Measurements from ENCODE around the gene OPHN1.

The OPHN1 gene

DNA sequence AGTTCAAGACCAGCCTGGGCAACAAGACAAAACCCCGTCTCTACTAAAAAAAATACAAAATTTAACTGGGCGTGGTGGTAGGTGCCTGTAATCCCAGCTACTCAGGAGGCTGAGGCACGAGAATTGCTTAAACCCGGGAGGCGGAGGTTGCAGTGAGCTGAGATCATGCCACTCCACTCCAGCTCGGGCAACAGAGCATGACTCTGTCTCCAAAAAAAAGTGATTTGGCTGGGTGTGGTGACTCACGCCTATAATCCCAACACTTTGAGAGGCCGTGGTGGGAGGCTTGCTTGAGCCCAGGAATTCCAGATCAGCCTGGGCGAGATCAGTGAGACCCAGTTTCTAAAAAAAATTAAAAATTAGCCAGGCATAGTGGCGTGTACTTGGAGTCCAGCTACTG is 4.1 kb downstream of the OPHN1 start:
- H3K4me3 ChIP-seq (ENCODE audit: control insufficient read depth, low read depth, low read length), result no peak overlapping the region
- DNase-seq (ENCODE audit: low read depth), result no peak
- TF ChIP-seq, protein P1, sequence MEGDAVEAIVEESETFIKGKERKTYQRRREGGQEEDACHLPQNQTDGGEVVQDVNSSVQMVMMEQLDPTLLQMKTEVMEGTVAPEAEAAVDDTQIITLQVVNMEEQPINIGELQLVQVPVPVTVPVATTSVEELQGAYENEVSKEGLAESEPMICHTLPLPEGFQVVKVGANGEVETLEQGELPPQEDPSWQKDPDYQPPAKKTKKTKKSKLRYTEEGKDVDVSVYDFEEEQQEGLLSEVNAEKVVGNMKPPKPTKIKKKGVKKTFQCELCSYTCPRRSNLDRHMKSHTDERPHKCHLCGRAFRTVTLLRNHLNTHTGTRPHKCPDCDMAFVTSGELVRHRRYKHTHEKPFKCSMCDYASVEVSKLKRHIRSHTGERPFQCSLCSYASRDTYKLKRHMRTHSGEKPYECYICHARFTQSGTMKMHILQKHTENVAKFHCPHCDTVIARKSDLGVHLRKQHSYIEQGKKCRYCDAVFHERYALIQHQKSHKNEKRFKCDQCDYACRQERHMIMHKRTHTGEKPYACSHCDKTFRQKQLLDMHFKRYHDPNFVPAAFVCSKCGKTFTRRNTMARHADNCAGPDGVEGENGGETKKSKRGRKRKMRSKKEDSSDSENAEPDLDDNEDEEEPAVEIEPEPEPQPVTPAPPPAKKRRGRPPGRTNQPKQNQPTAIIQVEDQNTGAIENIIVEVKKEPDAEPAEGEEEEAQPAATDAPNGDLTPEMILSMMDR (IDR thresholded peaks at IDR 0.05; ENCODE audit: control insufficient read depth, insufficient read depth, low read depth, low read length, missing control alignments), result no peak

GRCh38 chrX:68428431-68428830 is 4.9 kb downstream of the OPHN1 start:
- no peak overlapping the region for H3K4me3 ChIP-seq (ENCODE audit: control insufficient read depth, low read depth, low read length)
- TF ChIP-seq, protein P1 (IDR thresholded peaks at IDR 0.05; ENCODE audit: control insufficient read depth, insufficient read depth, low read depth, low read length, missing control alignments), result no peak
- no peak for DNase-seq (ENCODE audit: low read depth)

- no peak overlapping the region for H3K4me3 ChIP-seq (ENCODE audit: control insufficient read depth, low read depth, low read length)
- TF ChIP-seq, protein P1 (IDR thresholded peaks at IDR 0.05; ENCODE audit: control insufficient read depth, insufficient read depth, low read depth, low read length, missing control alignments), result no peak
- DNase-seq (ENCODE audit: low read depth), result no peak
Observed at GRCh38 chrX:68424719-68425118, 8.6 kb downstream of the OPHN1 start.

DNA sequence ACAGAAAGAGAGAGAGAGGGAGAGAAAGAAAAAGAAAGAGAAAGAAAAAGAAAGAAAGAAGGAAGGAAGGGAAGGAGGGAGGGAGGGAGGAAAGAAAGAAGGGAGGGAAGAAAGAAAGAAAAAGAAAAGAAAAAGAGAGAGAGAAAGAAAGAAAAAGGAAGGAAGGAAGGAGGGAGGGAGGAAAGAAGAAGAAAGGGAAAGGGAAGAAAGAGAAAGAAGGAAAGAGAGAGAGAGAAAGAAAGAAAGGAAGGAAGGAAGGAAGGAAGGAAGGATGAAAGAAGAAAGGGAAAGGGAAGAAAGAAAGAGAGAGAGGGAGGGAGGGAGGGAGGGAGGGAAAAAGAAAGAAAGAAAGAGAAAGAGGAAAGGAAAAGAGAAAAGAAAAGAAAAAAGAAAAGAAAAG is 10.8 kb downstream of the OPHN1 start:
- H3K4me3 ChIP-seq (ENCODE audit: control insufficient read depth, low read depth, low read length), result no peak overlapping the region
- DNase-seq (ENCODE audit: low read depth), result no peak
- TF ChIP-seq, protein P1 (IDR thresholded peaks at IDR 0.05; ENCODE audit: control insufficient read depth, insufficient read depth, low read depth, low read length, missing control alignments), result no peak

DNA sequence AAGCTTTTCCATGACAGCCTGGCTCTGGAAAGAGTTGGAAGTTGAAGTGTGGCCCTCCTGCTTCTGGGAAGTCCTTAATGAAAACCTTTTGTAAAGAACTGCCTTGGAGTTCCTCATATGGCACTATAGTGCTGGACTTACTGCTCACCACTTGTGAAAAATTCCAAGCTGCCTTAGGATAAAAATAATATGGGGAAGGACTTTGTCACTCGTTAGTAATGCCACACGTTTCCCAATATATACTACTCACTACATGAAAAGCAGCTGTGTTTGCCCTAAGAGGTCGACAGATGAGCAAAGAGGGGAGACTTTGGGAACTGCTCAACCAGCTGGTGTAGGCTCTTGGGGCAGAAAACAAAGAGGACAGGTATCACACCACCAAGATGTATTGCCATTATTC is 11.7 kb downstream of the OPHN1 start:
- TF ChIP-seq, protein P1 (IDR thresholded peaks at IDR 0.05; ENCODE audit: control insufficient read depth, insufficient read depth, low read depth, low read length, missing control alignments), result no peak
- H3K4me3 ChIP-seq (ENCODE audit: control insufficient read depth, low read depth, low read length), result no peak overlapping the region
- DNase-seq (ENCODE audit: low read depth), result no peak

GRCh38 chrX:68420559-68420958 is 12.7 kb downstream of the OPHN1 start:
- TF ChIP-seq, protein P1 (IDR thresholded peaks at IDR 0.05; ENCODE audit: control insufficient read depth, insufficient read depth, low read depth, low read length, missing control alignments), result no peak
- no peak for DNase-seq (ENCODE audit: low read depth)
- no peak overlapping the region for H3K4me3 ChIP-seq (ENCODE audit: control insufficient read depth, low read depth, low read length)

GRCh38 chrX:68419975-68420374 is 13.3 kb downstream of the OPHN1 start:
- no peak for DNase-seq (ENCODE audit: low read depth)
- TF ChIP-seq, protein P1 (IDR thresholded peaks at IDR 0.05; ENCODE audit: control insufficient read depth, insufficient read depth, low read depth, low read length, missing control alignments), result no peak
- H3K4me3 ChIP-seq (ENCODE audit: control insufficient read depth, low read depth, low read length), result no peak overlapping the region

All from AG09309 (cell line).